H9 (cell line): Measurements from ENCODE around the gene BRCA1. TPM values are rescaled to one million over a fixed set of nuclear protein-coding genes. Genes with fewer than 3 reads are reported as not detected.
"Not testable (repeated sequence)": the region's sequence is repeated elsewhere in the genome, so short reads cannot be mapped to it uniquely, and the experiment has no call there.

Source experiments
- DNase-seq: peaks from one replicate; pipeline ENCODE4 v3.0.0-alpha.2; 2017
- H2AFZ ChIP-seq: one replicate; pipeline ENCODE4 v1.6.1; 2013; ENCODE audit warnings: mild to moderate bottlenecking, low read length, control low read depth, moderate library complexity
- H2AK5ac ChIP-seq: 2 replicates; pipeline ENCODE4 v1.6.1; 2013; ENCODE audit warnings: low read length, control low read depth, mixed read lengths; ENCODE audit not compliant: insufficient read length
- H2BK120ac ChIP-seq: one replicate; pipeline ENCODE4 v1.6.1; 2013; ENCODE audit warnings: low read depth, mild to moderate bottlenecking, low read length, control low read depth, inconsistent platforms; ENCODE audit not compliant: poor library complexity, severe bottlenecking
- H2BK12ac ChIP-seq: 2 replicates; pipeline ENCODE4 v1.6.1; 2013; ENCODE audit warnings: low read length, control low read depth, mixed read lengths, low read depth; ENCODE audit not compliant: insufficient read length
- H2BK15ac ChIP-seq: 2 replicates; pipeline ENCODE4 v1.6.1; 2013; ENCODE audit warnings: low read depth, low read length, control low read depth
- H2BK20ac ChIP-seq: one replicate; pipeline ENCODE4 v1.6.1; 2013; ENCODE audit warnings: low read depth, mild to moderate bottlenecking, low read length, control low read depth, inconsistent platforms; ENCODE audit not compliant: poor library complexity, severe bottlenecking
- H2BK5ac ChIP-seq: 2 replicates; pipeline ENCODE4 v1.6.1; 2013; ENCODE audit warnings: low read length, control low read depth, mixed read lengths; ENCODE audit not compliant: insufficient read length
- H3K14ac ChIP-seq: 2 replicates; pipeline ENCODE4 v1.6.1; 2013; ENCODE audit warnings: low read length, control low read depth; ENCODE audit not compliant: insufficient read depth
- H3K18ac ChIP-seq: 2 replicates; pipeline ENCODE4 v1.6.1; 2013; ENCODE audit warnings: low read depth, mild to moderate bottlenecking, mixed read lengths, low read length, control low read depth; ENCODE audit not compliant: insufficient read length
- H3K23ac ChIP-seq: 2 replicates; pipeline ENCODE4 v1.6.1; 2013; ENCODE audit warnings: low read length, control low read depth, mixed read lengths, low read depth; ENCODE audit not compliant: insufficient read length
- H3K23me2 ChIP-seq: 2 replicates; pipeline ENCODE4 v1.6.1; 2013; ENCODE audit warnings: low read depth, mild to moderate bottlenecking, mixed read lengths, low read length, control low read depth; ENCODE audit not compliant: insufficient read length, poor library complexity, severe bottlenecking
- H3K27ac ChIP-seq: 2 replicates; pipeline ENCODE4 v1.5.1; 2013; ENCODE audit warnings: low read length, control low read depth, mixed read lengths, low read depth; ENCODE audit not compliant: insufficient read length
- H3K27me3 ChIP-seq: 2 replicates; pipeline ENCODE4 v1.6.1; 2013; ENCODE audit warnings: low read length, control low read depth, inconsistent platforms; ENCODE audit not compliant: insufficient read depth
- H3K4ac ChIP-seq: 2 replicates; pipeline ENCODE4 v1.6.1; 2013; ENCODE audit warnings: low read depth, mild to moderate bottlenecking, control low read depth, inconsistent platforms, low read length, moderate library complexity
- H3K4me1 ChIP-seq: 2 replicates; pipeline ENCODE4 v1.6.1; 2013; ENCODE audit warnings: low read length, control low read depth, inconsistent platforms; ENCODE audit not compliant: insufficient read depth
- H3K4me2 ChIP-seq: 2 replicates; pipeline ENCODE4 v1.6.1; 2013; ENCODE audit warnings: low read length, control low read depth, mixed read lengths; ENCODE audit not compliant: insufficient read length, insufficient read depth
- H3K56ac ChIP-seq: 2 replicates; pipeline ENCODE4 v1.6.1; 2013; ENCODE audit warnings: low read depth, mild to moderate bottlenecking, mixed read lengths, low read length, control low read depth; ENCODE audit not compliant: insufficient read length
- H3K79me1 ChIP-seq: 2 replicates; pipeline ENCODE4 v1.6.1; 2013; ENCODE audit warnings: low read depth, mild to moderate bottlenecking, moderate library complexity, low read length, control low read depth, inconsistent platforms; ENCODE audit not compliant: insufficient read depth, poor library complexity, severe bottlenecking
- H3K79me2 ChIP-seq: 2 replicates; pipeline ENCODE4 v1.6.1; 2013; ENCODE audit warnings: low read length, control low read depth, inconsistent platforms; ENCODE audit not compliant: insufficient read depth
- H3K9ac ChIP-seq: 2 replicates; pipeline ENCODE4 v1.6.1; 2013; ENCODE audit warnings: low read length, control low read depth, mixed read lengths; ENCODE audit not compliant: insufficient read length; ENCODE audit errors: extremely low read depth
- H3K9me3 ChIP-seq: one replicate; pipeline ENCODE4 v1.6.1; 2013; ENCODE audit warnings: low read depth, low read length, inconsistent platforms; ENCODE audit not compliant: control insufficient read depth
- H3T11ph ChIP-seq: one replicate; pipeline ENCODE4 v1.6.1; 2013; ENCODE audit warnings: mild to moderate bottlenecking, low read length, control low read depth, inconsistent platforms
- H4K20me1 ChIP-seq: one replicate; pipeline ENCODE4 v1.6.1; 2013; ENCODE audit not compliant: control insufficient read depth, insufficient read length, insufficient read depth
- H4K5ac ChIP-seq: 2 replicates; pipeline ENCODE4 v1.6.1; 2013; ENCODE audit warnings: low read depth, mild to moderate bottlenecking, mixed read lengths, low read length, control low read depth; ENCODE audit not compliant: insufficient read length
- H4K8ac ChIP-seq: replicated peaks from 2 replicates; pipeline ENCODE4 v1.6.1; 2013; ENCODE audit warnings: low read length, control low read depth, mixed read lengths, low read depth; ENCODE audit not compliant: insufficient read length
- H4K91ac ChIP-seq: 2 replicates; pipeline ENCODE4 v1.6.1; 2013; ENCODE audit warnings: low read depth, mild to moderate bottlenecking, moderate library complexity, mixed read lengths, low read length, control low read depth; ENCODE audit not compliant: insufficient read length
- H3K27ac Mint-ChIP-seq, 3 experiments: 2 replicates in 2 of 3; 3 replicates in 1 of 3; pipeline ENCODE4 v1.8.0; 2020 to 2021; ENCODE audit warnings: mixed read lengths in 3 of 3, mild to moderate bottlenecking in 1 of 3, moderate library complexity in 1 of 3
- H3K27me3 Mint-ChIP-seq: 2 replicates; pipeline ENCODE4 v1.8.0; 2021; ENCODE audit warnings: low read depth, mild to moderate bottlenecking, moderate library complexity, mixed read lengths
- H3K36me3 Mint-ChIP-seq, 3 experiments: 2 replicates in 2 of 3; 3 replicates in 1 of 3; pipeline ENCODE4 v1.8.0; 2020 to 2021; ENCODE audit warnings: low read depth in 3 of 3, mixed read lengths in 3 of 3; ENCODE audit not compliant: insufficient read depth in 1 of 3
- H3K4me1 Mint-ChIP-seq, 2 experiments: 2 replicates each; pipeline ENCODE4 v1.8.0; 2020; ENCODE audit warnings: mixed read lengths in 2 of 2
- H3K4me3 Mint-ChIP-seq, 2 experiments: 2 replicates in 1 of 2; 3 replicates in 1 of 2; pipeline ENCODE4 v1.8.0; 2020 to 2021; ENCODE audit warnings: mild to moderate bottlenecking in 2 of 2, mixed read lengths in 2 of 2, moderate library complexity in 1 of 2
- H3K9me3 Mint-ChIP-seq, 2 experiments: 2 replicates in 1 of 2; 3 replicates in 1 of 2; pipeline ENCODE4 v1.8.0; 2020; ENCODE audit warnings: mild to moderate bottlenecking in 2 of 2, mixed read lengths in 2 of 2, moderate library complexity in 1 of 2
- WGBS: extraction: QIAGEN DNeasy Blood & Tissue Kit; methylation state at CpG from one replicate; pipeline ENCODE4 v1.1.7; 2013; ENCODE audit warnings: missing lambda C conversion rate, low lambda C conversion rate, mixed read lengths; ENCODE audit not compliant: insufficient read length; ENCODE audit errors: extremely low coverage; 5-methylcytosine and 5-hydroxymethylcytosine counted together
- total RNA-seq: library from RNA; stranded (reverse); gene quantifications from 2 replicates; pipeline ENCODE4 v1.2.1, GENCODE V29; 2021
- TF ChIP-seq, protein P1 (sequence below): fragments of 200-600 bp; sonication (generic); conservative IDR thresholded peaks from 3 replicates; pipeline ENCODE4 v1.8.0; 2021; ENCODE audit warnings: antibody characterized with exemption, mild to moderate bottlenecking

BRCA1 gene
- total RNA-seq, 1 experiment from 2014 or later: 32.3 TPM

- Histone ChIP-seq H2BK120ac (no peak overlapping the region), H3K9ac (no peak overlapping the region), H3K27ac (no peak overlapping the region), H2AFZ (no peak overlapping the region), H3K23me2 (no peaks in the 10 kb centered on the region), H3K27me3 (no peaks in the 10 kb centered on the region), H4K20me1 (no peaks in the 10 kb centered on the region), H3K18ac (no peak overlapping the region), H3K4me1 (no peaks in the 10 kb centered on the region), H3K79me2 (no peaks in the 10 kb centered on the region), H2BK5ac (no peak overlapping the region), H2BK20ac (no peak overlapping the region), H3K79me1 (no peaks in the 10 kb centered on the region), H3T11ph (no peak overlapping the region), H3K56ac (no peak overlapping the region), H4K8ac (no peak overlapping the region), H2BK12ac (no peak overlapping the region), H3K14ac (no peak overlapping the region), H3K9me3 (no peaks in the 10 kb centered on the region), H4K5ac (no peak overlapping the region), H2AK5ac (no peak overlapping the region), H3K4ac (no peak overlapping the region), H2BK15ac (no peak overlapping the region), H4K91ac (no peak overlapping the region), H3K23ac (no peak overlapping the region), H3K4me2 (no peak overlapping the region)
- H3K27me3 Mint-ChIP-seq: no peaks in the 10 kb centered on the region
- no peak overlapping the region for H3K4me3 Mint-ChIP-seq
- H3K9me3 Mint-ChIP-seq: no peaks in the 10 kb centered on the region
- no peak overlapping the region for H3K27ac Mint-ChIP-seq
- H3K36me3 Mint-ChIP-seq: peaks cover 24 to 55% (median 53%) of the 10 kb centered on the region in 3 experiments
- DNase-seq: no peak
- TF ChIP-seq, protein P1, sequence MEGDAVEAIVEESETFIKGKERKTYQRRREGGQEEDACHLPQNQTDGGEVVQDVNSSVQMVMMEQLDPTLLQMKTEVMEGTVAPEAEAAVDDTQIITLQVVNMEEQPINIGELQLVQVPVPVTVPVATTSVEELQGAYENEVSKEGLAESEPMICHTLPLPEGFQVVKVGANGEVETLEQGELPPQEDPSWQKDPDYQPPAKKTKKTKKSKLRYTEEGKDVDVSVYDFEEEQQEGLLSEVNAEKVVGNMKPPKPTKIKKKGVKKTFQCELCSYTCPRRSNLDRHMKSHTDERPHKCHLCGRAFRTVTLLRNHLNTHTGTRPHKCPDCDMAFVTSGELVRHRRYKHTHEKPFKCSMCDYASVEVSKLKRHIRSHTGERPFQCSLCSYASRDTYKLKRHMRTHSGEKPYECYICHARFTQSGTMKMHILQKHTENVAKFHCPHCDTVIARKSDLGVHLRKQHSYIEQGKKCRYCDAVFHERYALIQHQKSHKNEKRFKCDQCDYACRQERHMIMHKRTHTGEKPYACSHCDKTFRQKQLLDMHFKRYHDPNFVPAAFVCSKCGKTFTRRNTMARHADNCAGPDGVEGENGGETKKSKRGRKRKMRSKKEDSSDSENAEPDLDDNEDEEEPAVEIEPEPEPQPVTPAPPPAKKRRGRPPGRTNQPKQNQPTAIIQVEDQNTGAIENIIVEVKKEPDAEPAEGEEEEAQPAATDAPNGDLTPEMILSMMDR: no peak
- WGBS: no CpG with 5 or more reads among the region's 7 CpGs
- H3K4me1 Mint-ChIP-seq: peaks cover 4 to 7% of the 10 kb centered on the region in 2 experiments; a peak in 2 of 4 replicates
Measured at GRCh38 chr17:43056051-43056450, 69.1 kb downstream of the BRCA1 start.

DNA sequence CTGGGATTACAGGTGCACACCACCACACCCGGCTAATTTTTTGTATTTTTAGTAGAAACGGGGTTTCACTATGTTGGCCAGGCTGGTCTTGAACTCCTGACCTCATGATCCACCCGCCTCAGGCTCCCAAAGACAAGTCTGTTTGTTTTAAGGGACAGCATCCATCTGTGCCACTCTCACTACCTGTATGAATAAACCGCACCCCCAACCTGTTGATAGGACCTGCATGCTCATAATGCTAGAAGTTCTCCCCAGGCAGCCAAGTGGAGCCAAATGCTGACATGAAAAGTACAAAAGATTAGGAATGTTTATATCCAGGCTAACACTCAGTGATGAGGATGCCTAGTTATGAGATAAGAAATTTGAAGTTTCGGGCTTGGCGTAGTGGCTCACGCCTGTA is 72.2 kb downstream of the BRCA1 start:
- not testable (repeated sequence) for DNase-seq, H3K4me1 ChIP-seq, H3K27me3 ChIP-seq, H3K9me3 Mint-ChIP-seq, H4K20me1 ChIP-seq, H3K4me1 Mint-ChIP-seq, H3K9ac ChIP-seq, H3K27ac ChIP-seq, H3K14ac ChIP-seq, H2BK15ac ChIP-seq, H4K5ac ChIP-seq, H3K23me2 ChIP-seq, H2AFZ ChIP-seq, H4K8ac ChIP-seq, H3K4ac ChIP-seq, H3K27me3 Mint-ChIP-seq, H3K27ac Mint-ChIP-seq, H3K4me3 Mint-ChIP-seq, H2AK5ac ChIP-seq, H3K18ac ChIP-seq, H3K79me1 ChIP-seq, H3T11ph ChIP-seq, H2BK120ac ChIP-seq, H2BK5ac ChIP-seq, H4K91ac ChIP-seq, H2BK20ac ChIP-seq, H3K56ac ChIP-seq, H3K4me2 ChIP-seq, H3K79me2 ChIP-seq, H2BK12ac ChIP-seq, H3K23ac ChIP-seq, H3K9me3 ChIP-seq
- no CpG with 5 or more reads among the region's 7 CpGs for WGBS
- H3K36me3 Mint-ChIP-seq: peaks cover 22 to 64% (median 60%) of the 10 kb centered on the region in 3 experiments
